GM18526 (cell line): ENCODE measurements around the gene SPATC1L.

Experiments used
- POLR2A ChIP-seq: IDR thresholded peaks from 3 replicates; pipeline ENCODE4 v1.6.1; 2011; ENCODE audit not compliant: insufficient read length; ENCODE audit errors: extremely low read depth

The SPATC1L gene

GRCh38 chr21:46191686-46192575 is 7.7 kb upstream of the SPATC1L start:
- no peak for TF ChIP-seq POLR2A

- TF ChIP-seq POLR2A: no peak
These were observed 7.0 kb upstream of the SPATC1L start for GRCh38 chr21:46191257-46191685.

GRCh38 chr21:46190491-46191131 is 6.4 kb upstream of the SPATC1L start:
- TF ChIP-seq POLR2A: no peak

GRCh38 chr21:46189959-46190490 is 5.8 kb upstream of the SPATC1L start:
- no peak for TF ChIP-seq POLR2A

- no peak for TF ChIP-seq POLR2A
These were observed 5.1 kb upstream of the SPATC1L start for GRCh38 chr21:46189213-46189958.

- no peak for TF ChIP-seq POLR2A
These were observed 4.3 kb upstream of the SPATC1L start for GRCh38 chr21:46188226-46189212.

GRCh38 chr21:46187814-46188213 is 3.6 kb upstream of the SPATC1L start:
- TF ChIP-seq POLR2A: no peak

- TF ChIP-seq POLR2A: no peak
These were observed 3.0 kb upstream of the SPATC1L start for GRCh38 chr21:46187261-46187660.

GRCh38 chr21:46185716-46186115 is 1.5 kb upstream of the SPATC1L start:
- no peak for TF ChIP-seq POLR2A

GRCh38 chr21:46184625-46185555 is 631 bp upstream of the SPATC1L start:
- peak; percentile 38 for TF ChIP-seq POLR2A

GRCh38 chr21:46182548-46183336 is 1.5 kb downstream of the SPATC1L start:
- no peak for TF ChIP-seq POLR2A

- no peak for TF ChIP-seq POLR2A
These were observed 2.2 kb downstream of the SPATC1L start for GRCh38 chr21:46181953-46182547.

- no peak for TF ChIP-seq POLR2A
These were observed 2.8 kb downstream of the SPATC1L start for GRCh38 chr21:46181436-46181835.
